ENCODE measurements around the gene PPP1R8.

DNA sequence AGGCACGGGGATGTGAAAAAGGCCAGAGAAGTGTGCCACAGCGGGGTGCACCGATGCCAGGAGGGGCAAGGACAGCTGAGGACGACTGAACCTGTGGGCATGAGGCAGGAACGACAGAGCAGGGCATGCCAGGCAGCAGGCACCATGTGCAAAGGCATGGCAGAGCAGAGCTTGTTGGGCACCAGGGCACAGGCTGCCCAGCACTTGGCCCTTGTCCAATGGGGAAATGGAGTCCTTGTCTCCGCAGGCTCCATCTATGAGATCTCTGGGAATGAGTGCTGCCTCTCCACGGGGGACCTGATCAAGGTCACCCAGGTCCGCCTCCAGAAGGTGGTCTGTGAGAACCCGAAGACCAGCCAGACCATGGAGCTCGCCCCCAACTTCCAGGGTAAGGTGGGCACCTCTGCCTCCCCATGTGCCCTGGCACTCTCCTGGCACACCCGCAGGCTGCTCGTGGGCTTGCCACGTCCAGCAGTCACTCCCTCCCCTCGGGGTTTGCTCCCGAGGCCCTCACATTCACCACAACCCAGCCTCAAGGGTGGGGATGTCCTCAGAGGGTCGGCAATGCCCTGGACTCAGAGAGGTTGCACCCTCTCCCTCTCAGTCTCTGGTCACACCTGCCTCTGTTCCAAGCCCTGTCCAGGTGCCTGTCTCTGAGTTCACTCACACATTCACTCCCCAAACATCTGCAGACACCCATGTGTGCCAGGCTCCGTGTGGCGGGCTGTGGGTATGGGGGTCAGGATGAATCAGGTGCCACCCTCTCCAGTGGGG, 45.9 kb downstream of the PPP1R8 start:
- TF ChIP-seq POLR2A (IDR thresholded peaks at IDR 0.05) (no peak), POLR2AphosphoS5 (IDR thresholded peaks at IDR 0.05; ENCODE audit: insufficient read depth in 1 of 2, low read depth in 1 of 2) (no peak)
- TF ChIP-seq, protein P1, sequence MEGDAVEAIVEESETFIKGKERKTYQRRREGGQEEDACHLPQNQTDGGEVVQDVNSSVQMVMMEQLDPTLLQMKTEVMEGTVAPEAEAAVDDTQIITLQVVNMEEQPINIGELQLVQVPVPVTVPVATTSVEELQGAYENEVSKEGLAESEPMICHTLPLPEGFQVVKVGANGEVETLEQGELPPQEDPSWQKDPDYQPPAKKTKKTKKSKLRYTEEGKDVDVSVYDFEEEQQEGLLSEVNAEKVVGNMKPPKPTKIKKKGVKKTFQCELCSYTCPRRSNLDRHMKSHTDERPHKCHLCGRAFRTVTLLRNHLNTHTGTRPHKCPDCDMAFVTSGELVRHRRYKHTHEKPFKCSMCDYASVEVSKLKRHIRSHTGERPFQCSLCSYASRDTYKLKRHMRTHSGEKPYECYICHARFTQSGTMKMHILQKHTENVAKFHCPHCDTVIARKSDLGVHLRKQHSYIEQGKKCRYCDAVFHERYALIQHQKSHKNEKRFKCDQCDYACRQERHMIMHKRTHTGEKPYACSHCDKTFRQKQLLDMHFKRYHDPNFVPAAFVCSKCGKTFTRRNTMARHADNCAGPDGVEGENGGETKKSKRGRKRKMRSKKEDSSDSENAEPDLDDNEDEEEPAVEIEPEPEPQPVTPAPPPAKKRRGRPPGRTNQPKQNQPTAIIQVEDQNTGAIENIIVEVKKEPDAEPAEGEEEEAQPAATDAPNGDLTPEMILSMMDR (IDR thresholded peaks at IDR 0.05) = no peak
